Ammon's horn (tissue), 1 donor: Measurements from ENCODE around the gene PKD1.

ENCODE experiments used
- DNase-seq: peaks from one replicate; pipeline ENCODE4 v3.0.0-alpha.2; 2016; ENCODE audit warnings: low spot score

Gene PKD1

DNA sequence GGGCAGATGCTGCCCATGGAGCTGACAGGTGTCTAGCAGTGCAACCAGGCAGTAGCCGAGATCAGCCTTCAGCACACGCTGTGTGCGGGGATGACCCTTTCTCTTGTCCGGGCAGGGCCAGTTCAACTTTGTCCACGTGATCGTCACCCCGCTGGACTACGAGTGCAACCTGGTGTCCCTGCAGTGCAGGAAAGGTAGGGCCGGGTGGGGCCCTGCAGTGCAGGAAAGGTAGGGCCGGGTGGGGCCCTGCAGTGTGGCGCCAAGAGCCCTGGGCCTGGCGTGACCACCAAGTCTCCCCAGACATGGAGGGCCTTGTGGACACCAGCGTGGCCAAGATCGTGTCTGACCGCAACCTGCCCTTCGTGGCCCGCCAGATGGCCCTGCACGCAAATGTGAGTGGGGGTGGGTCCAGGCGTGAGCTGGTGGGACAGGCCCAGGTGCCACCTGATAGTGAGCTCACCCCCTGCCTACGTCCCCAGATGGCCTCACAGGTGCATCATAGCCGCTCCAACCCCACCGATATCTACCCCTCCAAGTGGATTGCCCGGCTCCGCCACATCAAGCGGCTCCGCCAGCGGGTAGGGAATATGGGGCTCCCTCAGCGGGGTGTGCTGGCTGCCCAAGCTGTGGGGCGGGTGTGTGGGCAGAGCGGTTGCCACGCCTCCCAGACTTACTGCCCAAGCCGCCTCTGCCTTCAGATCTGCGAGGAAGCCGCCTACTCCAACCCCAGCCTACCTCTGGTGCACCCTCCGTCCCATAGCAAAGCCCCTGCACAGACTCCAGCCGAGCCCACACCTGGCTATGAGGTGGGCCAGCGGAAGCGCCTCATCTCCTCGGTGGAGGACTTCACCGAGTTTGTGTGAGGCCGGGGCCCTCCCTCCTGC is 47.7 kb downstream of the PKD1 start:
- DNase-seq = no peak

DNA sequence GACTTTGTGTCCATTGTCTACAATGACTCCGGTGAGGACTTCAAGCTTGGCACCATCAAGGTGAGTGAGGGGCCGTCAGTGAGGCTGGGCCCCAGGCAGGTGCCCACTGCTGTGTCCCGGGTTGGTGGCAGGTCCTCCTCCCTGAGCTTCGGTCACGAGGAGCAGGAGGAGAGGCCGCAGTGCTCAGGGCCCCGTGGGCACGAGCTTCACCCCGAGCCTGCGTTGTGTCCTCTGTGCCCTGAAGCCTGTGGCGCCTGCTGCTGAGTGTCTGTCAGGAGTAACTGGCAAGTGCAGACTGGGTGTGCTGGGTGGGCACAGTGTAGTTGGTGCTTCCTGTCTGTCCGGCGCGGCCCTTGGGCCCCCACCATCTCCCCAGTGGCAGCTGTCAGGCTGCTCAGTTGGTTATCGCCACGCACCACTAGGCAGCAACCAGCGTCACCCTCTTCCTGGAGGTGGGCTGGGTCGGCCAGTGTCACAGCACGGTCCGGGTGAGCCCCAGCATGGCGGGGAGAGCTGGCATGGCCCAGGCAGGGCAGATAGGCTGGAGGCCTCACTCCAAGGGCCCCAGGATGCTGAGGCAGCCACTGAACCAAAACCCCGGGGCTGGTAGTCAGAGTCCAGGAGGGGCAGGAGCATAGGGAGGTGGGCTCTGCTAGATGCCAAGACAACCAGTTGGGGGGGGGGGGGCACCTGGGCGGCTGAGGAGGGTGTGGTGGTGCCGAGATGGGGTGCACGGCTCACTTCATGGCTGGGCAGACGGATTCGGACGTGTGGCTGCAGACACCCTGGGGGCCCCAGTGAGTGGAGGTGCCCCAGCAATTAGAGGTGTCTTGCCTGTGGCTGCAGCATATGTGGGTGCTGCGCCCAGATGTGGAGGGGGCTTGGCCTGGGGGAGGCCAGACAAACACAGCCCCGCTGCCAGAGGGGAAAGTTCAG is 48.6 kb downstream of the PKD1 start:
- DNase-seq = no peak

DNA sequence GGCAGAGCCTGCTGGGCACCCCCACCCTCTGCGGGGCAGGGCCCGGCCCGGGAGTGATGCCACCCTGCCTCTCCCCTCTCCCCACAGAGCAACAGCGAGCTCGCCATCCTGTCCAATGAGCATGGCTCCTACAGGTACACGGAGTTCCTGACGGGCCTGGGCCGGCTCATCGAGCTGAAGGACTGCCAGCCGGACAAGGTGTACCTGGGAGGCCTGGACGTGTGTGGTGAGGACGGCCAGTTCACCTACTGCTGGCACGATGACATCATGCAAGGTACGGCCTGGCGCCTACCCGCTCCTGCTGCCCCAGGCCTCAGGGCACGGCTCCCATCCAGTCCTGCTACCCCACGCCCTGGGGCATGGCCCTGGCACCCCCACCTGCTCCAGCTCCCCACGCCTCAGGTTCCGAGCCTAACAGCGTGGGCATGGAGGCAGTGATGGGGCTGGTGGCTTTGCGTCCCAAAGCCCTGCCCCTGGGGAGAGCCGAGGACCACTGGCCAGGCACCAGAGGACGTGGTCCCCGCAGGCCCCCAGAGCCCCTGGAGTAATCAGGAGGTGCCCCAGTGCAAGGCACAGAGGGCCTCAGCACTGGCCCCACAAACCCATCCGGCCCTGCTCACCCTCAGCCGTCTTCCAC is 49.5 kb downstream of the PKD1 start:
- DNase-seq = no peak

DNA sequence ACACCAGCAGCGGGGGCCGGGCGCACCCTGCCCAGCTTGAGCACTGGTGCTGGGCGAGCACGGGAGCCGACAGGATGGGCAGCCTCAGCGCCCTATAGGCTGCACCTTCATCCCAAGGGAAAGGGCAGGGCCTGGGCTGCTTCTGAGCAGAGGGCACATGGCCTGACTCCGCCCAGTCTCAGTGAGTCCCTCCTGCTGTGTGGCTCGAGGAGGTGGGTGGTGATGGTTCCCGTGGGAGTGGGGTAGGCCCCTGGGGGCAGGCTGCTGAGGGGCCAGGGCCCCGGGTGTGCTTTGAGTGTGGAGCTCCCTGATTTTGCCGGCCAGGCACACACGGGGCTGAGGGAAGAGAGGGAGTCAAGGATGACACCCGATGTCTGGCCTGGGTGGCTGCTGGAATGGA is 50.0 kb downstream of the PKD1 start:
- DNase-seq = no peak

DNA sequence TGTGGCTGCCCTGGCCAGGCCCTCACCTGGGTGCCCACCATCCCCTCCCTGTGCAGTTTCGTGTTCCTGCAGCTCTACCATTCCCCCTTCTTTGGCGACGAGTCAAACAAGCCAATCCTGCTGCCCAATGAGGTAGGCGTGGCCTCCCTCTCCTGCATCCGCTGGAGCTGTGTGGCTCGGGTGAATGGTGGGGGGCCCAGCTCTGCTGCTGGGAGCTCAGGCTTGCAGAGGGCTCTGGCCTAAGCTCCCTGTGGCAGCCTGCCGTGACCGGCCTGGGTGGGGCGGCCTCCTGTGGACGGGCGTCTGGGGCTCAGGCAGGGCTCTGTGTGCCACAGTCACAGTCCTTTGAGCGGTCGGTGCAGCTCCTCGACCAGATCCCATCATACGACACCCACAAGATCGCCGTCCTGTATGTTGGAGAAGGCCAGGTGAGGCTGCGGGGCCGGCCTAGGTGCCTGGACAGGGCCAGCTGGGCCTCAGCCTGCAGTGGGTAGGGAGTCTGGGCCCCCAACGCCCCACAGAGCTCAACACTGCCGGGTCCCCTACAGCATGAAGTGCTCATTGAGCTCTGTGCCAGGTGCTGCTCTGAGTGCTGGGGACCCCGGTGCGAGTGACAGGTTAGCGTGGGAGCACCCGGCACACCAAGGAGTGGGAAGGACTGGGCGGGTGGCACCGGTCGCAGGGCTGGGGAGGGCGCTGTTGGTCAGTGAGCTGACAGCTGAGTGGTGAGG is 50.6 kb downstream of the PKD1 start:
- no peak for DNase-seq

DNA sequence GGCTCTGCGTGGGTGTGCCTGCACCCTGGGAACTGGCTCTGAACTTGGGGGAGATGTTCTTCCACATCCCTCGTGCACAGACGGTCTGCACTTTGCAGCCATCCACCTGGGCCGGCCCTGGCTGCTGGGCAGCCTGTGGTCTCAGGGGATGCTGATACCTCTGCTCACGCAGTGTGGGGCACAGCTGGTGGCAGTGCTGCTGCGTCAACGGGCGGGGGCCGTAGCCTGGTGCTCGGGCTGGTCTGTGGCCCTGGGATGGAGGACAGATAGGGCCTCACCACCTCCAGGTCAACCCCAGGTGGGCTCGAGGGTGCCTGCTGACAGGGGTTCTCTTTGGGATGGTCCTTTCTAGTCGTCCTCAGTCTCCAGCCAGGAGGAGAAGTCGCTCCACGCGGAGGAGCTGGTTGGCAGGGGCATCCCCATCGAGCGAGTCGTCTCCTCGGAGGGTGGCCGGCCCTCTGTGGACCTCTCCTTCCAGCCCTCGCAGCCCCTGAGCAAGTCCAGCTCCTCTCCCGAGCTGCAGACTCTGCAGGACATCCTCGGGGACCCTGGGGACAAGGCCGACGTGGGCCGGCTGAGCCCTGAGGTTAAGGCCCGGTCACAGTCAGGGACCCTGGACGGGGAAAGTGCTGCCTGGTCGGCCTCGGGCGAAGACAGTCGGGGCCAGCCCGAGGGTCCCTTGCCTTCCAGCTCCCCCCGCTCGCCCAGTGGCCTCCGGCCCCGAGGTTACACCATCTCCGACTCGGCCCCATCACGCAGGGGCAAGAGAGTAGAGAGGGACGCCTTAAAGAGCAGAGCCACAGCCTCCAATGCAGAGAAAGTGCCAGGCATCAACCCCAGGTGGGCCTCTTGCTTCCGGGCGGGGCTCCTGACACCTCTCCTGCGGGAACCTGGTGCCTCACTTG is 51.6 kb downstream of the PKD1 start:
- no peak for DNase-seq

DNA sequence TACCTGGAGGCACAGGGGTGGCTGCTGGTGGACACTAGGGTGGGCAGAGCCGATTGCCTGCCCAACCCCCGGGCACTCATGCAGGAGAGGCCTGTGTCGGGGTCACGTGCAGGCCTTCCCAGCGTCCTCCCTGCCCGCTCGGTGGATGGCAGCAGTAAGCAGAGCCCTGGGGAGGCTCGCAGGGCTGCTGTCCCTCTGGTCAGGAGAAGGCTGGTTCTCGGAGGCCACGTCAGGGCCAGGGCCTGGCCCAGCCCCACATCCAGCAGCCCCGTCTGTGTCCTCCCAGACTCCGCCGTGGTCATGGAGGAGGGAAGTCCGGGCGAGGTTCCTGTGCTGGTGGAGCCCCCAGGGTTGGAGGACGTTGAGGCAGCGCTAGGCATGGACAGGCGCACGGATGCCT is 52.3 kb downstream of the PKD1 start:
- DNase-seq = no peak

DNA sequence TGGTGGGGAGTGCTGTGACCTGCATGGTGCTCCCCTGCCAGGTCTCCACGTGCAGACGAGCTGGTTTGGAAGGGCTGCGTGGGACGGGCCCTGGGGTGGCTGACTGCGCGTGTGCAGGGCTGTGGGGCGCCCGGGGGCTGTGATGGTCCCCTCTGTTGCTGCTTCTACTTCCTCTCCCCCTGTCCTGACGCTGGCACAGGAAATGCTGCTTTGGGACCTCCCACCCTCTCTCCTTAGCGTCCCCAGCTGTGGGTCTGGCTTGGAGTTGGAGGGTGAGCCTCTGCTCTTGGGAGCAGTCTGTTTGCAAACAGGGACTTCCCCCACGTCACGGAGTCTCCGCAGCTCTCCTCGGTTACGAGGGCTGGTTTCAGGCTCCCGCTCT is 52.7 kb downstream of the PKD1 start:
- DNase-seq = no peak

DNA sequence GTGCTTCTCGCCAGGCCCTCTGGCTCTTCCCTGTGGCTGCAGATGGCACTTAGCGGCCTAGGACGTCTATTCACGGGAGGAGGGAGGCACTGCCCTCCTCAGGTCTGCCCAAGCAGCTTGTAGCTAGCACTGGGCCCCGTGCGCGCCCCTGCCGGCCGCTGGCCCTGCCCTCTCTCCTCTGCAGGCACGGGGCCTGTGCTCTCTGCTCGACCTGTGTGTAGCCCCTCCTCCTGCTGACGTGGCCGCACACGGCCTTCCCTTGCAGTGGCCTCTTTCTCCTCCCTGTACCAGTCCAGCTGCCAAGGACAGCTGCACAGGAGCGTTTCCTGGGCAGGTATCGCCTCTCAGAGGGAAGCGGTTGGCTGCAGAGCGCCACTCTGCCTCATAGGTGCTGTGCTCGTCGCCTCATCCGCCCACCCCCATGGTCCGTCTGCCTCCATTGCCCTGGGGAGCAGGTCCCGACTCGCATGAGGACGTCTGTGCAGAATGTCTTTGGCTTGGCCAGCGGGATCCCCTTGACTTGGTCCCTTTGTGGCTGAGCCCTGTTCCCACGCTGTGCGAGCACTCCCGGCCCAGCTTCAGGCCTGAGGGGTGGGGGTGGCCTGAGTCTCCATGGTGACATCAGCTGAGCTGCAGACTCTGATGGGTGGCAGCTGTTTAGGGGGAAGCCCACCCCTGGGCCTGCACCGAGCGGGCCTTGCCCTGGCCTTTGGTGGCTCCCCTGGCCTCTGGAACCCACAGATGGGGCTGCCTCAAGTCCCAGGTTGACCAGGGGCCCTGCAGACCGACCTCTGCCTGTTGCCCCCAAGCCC is 53.3 kb downstream of the PKD1 start:
- DNase-seq = no peak

DNA sequence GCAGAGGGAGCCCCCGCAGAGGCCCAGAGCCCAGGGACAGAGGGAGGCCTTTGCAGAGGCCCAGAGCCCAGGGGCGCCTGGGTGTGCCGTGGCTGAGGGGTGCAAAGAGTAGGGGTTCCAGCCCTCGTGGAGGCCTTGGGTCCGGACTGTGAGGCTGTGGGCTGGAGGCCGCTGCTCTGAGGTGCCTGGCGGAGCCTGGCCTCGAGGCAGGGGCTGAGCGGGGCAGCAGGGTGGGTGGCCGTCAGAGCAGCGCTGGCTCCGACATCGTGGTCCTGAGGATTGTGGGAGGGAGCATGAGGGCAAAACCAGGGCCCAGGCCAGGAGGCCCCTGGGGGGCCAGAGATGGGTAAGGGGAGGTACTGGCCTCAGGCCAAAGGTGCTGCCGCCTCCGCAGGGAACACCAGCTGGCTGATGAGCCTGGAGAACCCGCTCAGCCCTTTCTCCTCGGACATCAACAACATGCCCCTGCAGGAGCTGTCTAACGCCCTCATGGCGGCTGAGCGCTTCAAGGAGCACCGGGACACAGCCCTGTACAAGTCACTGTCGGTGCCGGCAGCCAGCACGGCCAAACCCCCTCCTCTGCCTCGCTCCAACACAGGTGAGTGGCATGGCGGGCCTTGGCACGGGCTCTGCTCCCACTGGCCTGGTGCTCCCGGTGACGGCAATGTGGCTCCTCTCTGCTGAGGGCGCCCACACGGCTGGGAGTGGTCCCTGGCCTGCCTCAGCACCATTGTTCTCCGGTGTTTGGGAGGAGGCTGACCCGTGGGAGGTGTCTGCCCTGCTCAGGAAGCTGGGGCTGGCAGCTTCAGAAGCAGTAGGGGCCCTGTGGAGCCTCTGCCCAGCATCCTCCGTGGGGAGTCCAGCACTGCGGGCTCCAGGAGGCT is 54.3 kb downstream of the PKD1 start:
- DNase-seq = no peak

DNA sequence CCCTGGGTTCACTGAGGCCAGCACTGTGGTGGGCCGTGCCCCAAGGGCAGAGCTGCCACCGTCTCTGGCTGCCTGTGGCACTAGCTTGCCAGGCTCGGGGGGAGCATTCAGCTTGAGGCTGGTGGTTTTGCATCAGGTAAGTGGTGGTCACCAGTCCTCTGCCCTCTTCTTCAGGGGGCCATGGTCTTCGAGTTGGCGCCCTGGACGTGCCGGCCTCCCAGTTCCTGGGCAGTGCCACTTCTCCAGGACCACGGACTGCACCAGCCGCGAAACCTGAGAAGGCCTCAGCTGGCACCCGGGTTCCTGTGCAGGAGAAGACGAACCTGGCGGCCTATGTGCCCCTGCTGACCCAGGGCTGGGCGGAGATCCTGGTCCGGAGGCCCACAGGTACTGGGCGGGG is 55.7 kb downstream of the PKD1 start:
- DNase-seq = no peak

DNA sequence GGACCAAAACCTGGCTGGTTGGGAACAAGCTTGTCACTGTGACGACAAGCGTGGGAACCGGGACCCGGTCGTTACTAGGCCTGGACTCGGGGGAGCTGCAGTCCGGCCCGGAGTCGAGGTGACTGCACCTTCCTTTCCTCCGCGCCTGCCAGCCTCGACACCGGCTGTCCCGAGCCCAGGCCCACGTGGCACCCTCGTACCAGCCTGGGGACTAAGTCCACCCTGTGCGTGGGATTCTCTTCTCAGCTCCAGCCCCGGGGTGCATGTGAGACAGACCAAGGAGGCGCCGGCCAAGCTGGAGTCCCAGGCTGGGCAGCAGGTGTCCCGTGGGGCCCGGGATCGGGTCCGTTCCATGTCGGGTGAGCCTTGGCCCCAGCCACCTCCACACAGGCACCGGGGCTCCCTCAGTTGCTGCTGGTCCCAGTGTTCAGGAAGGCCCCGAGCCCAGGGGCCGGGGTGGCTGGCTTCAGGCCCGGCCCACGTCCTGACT is 56.3 kb downstream of the PKD1 start:
- DNase-seq = no peak

DNA sequence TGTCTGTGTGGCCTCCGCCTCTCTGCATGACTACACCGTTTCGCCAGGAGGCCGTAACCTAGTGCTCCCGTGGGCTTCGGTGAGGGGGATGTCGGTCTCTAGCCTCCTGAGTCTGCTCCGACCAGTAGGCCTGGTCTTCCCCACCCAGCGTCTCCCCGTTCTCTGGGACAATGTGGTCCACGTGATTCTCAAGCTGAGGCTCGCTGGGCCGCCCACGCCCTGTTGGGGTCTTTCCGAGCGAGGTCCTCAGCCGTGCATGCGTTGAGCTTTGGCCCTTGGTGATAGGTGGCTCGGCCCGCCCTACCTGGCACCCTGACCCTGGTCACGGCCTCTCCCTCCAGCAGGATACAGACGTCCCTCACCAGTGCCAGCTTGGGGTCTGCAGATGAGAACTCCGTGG is 57.0 kb downstream of the PKD1 start:
- DNase-seq = no peak

DNA sequence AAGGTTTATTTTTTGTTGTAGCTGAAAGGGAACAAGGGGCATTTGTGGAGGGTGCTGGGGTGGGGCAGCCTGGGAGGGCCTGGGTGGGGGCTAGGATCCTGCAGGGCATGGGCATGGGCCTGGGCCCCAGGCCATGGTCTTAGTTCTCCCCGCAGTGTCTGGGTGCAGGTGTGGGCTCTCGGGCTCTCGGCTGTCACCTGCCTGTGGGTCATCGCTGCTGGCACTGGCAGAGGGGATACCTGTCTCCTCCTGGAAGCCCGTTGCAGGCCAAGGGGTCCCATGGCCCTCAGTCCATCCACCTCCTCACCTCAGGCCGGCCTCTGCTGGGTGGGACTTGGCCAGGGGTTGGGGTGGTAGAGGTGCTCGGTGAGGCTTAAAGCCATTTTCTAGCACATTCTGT is 57.6 kb downstream of the PKD1 start:
- DNase-seq = no peak

DNA sequence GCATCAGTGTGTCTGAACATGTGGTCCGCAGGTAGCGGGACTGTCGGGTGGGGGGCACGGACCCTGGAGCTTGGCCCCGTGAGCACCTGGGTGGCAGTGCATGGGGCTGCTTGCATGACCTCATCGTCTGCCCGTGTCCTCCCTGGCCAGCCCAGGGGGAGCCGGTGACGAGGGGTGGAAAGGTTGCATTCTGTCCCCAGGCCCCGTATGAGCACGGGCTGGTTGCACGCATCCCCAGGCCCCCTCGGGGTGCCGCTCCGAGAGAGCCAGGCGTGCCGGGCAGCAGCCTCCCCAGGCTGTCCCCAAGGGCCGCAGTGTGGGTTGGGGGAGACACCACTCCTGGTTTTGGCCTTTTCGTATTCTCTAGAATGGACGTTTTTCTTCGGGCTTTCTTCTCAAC is 58.0 kb downstream of the PKD1 start:
- no peak for DNase-seq

DNA sequence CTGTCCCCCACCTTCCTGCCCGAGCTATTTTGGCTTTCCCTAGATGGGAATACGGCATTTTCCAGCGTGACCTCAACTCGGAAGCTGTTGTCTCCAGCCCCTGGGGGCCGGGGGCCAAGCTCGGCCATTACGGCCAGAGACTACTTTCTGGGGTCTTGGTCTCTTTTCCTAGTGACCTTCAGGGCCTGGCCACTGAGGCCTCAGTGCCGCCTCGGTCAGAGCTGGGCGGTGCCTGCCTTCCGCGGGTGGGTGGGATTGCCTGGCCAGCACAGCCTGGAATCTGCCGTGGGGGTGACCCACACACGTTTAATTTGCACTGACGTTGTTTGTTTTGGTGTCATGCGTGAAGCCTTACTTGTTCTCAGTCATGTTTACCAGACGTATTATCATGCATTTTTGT is 58.7 kb downstream of the PKD1 start:
- DNase-seq = no peak

DNA sequence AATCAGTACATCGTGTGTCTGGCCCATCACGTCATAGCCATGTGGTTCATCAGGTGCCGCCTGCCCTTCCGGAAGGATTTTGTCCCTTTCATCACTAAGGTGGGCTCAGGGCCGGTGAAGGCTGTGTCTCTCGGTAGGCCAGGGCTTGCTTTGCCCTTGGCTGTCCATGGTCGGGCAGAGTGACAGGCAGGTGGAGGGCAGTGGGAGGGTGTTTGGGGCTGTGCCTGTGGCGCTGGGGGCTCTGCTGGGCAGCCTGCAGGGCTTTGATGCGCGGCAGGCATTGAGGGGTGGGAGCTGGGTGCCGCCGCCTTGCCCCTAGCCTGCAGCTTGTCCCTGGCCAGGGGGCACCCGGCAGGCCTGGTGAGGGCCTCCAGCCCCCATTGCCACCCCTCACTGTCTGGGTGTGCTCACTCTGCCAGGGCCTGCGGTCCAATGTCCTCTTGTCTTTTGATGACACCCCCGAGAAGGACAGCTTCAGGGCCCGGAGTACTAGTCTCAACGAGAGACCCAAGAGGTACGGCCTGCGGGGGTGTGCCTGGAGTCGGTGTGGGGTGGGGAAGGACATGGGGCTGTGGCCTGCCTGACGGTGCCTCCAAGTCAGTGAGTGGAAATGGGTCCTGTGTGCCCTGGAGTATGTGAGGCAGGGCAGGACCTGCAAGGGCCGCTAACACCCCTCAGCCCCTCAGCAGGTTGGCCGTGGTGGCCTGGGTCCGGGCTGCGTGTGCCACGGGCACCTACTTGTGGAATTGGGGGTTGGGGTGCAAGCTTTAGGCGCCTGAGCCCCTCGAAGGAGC is 59.4 kb downstream of the PKD1 start:
- no peak for DNase-seq

DNA sequence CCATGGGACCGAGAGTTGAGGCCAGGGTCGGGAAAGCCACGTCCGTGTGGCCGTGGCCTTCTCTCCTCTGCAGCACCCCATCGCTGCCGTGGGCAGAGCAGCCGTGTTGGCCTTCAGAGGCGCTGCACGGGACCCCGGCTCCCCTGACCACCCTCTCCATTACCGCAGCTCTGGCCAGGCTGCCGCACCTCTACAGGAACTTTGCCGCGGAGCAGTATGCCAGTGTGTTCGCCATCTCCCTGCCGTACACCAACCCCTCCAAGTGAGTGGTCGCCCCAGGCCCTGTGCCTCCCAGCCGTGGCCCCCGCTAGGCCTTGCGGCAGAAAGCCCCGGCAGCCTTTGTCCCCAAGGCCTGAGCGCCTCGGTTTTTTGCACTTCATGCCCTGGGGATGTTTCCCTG is 60.1 kb downstream of the PKD1 start:
- no peak for DNase-seq
